ENCODE measurements around the gene LIN7C. TPM values are rescaled to one million over a fixed set of nuclear protein-coding genes. Genes with fewer than 3 reads are reported as not detected.
A peak's percentile ranks its signal among the peaks of the same experiment; 100 is the strongest.

The LIN7C gene
- polyA plus RNA-seq, 1 experiment, result 22.8 TPM

DNA sequence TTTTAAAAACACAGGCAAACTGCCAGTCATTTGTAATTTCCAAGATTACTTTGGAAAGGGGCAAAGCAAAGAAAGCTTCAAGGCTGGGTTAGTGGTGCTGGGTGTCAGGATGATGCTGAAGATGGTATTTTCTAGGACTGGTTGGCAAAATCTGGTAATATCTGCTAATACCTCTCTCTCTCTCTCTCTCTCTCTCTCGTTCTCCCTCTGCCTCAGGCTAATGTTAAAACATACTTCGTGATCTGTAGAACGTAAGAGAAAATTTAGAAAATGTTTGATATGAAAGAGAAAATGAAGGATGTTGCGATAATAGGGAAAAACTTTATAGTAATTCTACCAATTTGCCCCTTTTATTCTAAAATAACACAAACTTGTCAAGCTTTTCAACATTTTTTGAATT lies 24.6 kb downstream of the LIN7C start:
- TF ChIP-seq, protein P1, sequence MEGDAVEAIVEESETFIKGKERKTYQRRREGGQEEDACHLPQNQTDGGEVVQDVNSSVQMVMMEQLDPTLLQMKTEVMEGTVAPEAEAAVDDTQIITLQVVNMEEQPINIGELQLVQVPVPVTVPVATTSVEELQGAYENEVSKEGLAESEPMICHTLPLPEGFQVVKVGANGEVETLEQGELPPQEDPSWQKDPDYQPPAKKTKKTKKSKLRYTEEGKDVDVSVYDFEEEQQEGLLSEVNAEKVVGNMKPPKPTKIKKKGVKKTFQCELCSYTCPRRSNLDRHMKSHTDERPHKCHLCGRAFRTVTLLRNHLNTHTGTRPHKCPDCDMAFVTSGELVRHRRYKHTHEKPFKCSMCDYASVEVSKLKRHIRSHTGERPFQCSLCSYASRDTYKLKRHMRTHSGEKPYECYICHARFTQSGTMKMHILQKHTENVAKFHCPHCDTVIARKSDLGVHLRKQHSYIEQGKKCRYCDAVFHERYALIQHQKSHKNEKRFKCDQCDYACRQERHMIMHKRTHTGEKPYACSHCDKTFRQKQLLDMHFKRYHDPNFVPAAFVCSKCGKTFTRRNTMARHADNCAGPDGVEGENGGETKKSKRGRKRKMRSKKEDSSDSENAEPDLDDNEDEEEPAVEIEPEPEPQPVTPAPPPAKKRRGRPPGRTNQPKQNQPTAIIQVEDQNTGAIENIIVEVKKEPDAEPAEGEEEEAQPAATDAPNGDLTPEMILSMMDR (IDR thresholded peaks at IDR 0.05; ENCODE audit: low read depth, low read length), result no peak
- Histone ChIP-seq H3K9me3 (ENCODE audit: control insufficient read depth, insufficient read depth, low read length) (no peaks in the 10 kb centered on the region), H3K27ac (ENCODE audit: low read depth, low read length) (no peak overlapping the region), H3K27me3 (ENCODE audit: control insufficient read depth, insufficient read depth, low read length) (no peaks in the 10 kb centered on the region), H3K4me3 (ENCODE audit: low read depth, low read length) (no peak overlapping the region)
- DNase-seq (ENCODE audit: low read depth, low spot score), result no peak
- CTCF ChIA-PET, result interaction anchor here (0.6 to 9.6 kb wide), 7 partner anchors 16 to 358 kb away, joined by 3 to 305 read pairs (median 6); no protein-coding TSS in a partner anchor
- POLR2A ChIA-PET, result no interaction called here

DNA sequence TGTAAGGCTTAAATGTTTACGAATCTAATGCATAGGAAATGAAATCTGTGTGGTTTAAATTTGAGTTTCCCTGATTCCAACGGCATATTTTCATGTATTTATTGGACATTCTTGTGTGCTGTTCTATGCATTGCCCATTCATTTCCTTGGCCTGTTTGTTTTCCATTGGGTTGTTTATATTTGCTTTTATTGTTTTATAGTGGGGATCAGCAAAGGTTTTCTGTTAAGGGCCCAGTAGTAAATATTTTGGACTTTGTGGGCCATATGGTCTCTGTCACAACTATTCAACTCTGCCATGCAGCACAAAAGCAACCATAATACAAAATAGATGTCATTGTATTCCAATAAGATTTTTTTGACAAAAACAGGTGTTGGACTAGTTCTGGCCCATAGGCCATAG lies 28.7 kb downstream of the LIN7C start:
- ChIA-PET CTCF (interaction anchor here (1.6 to 3.3 kb wide), 3 partner anchors 7 to 294 kb away, joined by 9 to 25 read pairs (median 16); no protein-coding TSS in a partner anchor), POLR2A (no interaction called here)
- H3K27me3 ChIP-seq (ENCODE audit: control insufficient read depth, insufficient read depth, low read length), result no peaks in the 10 kb centered on the region
- no peak for DNase-seq (ENCODE audit: low read depth, low spot score)
- H3K27ac ChIP-seq (ENCODE audit: low read depth, low read length), result no peak overlapping the region
- no peak overlapping the region for H3K4me3 ChIP-seq (ENCODE audit: low read depth, low read length)
- TF ChIP-seq, protein P1 (IDR thresholded peaks at IDR 0.05; ENCODE audit: low read depth, low read length), result no peak
- H3K9me3 ChIP-seq (ENCODE audit: control insufficient read depth, insufficient read depth, low read length), result no peaks in the 10 kb centered on the region

DNA sequence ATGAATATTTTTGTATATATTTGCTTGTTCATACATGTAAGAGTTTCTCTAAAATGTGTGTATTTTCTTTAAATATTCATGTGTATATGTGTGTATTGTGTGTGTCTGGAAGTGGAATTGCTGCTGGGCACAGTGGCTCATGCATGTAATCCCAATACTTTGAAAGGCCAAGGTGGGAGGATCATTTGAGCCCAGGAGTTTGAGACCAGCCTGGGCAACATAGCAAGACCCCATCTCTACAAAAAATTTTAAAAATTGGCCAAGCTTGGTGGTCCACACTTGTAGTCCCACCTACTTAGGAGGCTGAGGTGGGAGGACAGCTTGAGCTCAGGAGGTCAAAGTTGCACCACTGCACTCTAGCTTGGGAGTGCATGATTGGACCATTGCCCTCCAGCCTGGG lies 29.3 kb downstream of the LIN7C start:
- no peak overlapping the region for H3K27ac ChIP-seq (ENCODE audit: low read depth, low read length)
- DNase-seq (ENCODE audit: low read depth, low spot score), result no peak
- no peak overlapping the region for H3K4me3 ChIP-seq (ENCODE audit: low read depth, low read length)
- H3K27me3 ChIP-seq (ENCODE audit: control insufficient read depth, insufficient read depth, low read length), result no peaks in the 10 kb centered on the region
- ChIA-PET POLR2A (no interaction called here), CTCF (interaction anchor here (0.6 to 3.3 kb wide), 3 partner anchors 8 to 752 kb away, joined by 4 to 25 read pairs (median 16); no protein-coding TSS in a partner anchor)
- TF ChIP-seq, protein P1 (IDR thresholded peaks at IDR 0.05; ENCODE audit: low read depth, low read length), result no peak
- no peaks in the 10 kb centered on the region for H3K9me3 ChIP-seq (ENCODE audit: control insufficient read depth, insufficient read depth, low read length)

DNA sequence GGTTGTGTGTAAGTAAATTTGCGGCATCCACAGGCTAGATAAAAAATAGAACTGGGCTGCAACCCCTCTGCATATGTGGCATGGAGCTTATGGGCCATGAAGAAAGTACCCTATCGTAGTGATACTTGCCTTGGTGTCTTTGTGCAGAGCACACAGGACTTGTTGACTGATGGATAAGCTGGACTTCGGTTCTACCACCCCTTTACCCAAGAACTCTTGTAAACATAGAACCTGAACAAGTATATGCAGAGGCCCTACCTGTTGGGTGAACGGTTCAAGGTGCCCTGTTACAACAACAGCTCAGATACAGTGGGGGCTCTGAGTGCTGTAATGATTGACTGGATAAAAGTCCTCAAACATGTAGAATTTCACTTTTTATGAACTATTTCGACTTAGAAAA lies 30.9 kb downstream of the LIN7C start:
- ChIA-PET POLR2A (no interaction called here), CTCF (interaction anchor here (0.8 to 3.3 kb wide), 5 partner anchors 9 to 317 kb away, joined by 3 to 25 read pairs (median 7); no protein-coding TSS in a partner anchor)
- H3K4me3 ChIP-seq (ENCODE audit: low read depth, low read length), result no peak overlapping the region
- no peaks in the 10 kb centered on the region for H3K27me3 ChIP-seq (ENCODE audit: control insufficient read depth, insufficient read depth, low read length)
- TF ChIP-seq, protein P1 (IDR thresholded peaks at IDR 0.05; ENCODE audit: low read depth, low read length), result no peak
- no peak for DNase-seq (ENCODE audit: low read depth, low spot score)
- H3K9me3 ChIP-seq (ENCODE audit: control insufficient read depth, insufficient read depth, low read length), result no peaks in the 10 kb centered on the region
- no peak overlapping the region for H3K27ac ChIP-seq (ENCODE audit: low read depth, low read length)

DNA sequence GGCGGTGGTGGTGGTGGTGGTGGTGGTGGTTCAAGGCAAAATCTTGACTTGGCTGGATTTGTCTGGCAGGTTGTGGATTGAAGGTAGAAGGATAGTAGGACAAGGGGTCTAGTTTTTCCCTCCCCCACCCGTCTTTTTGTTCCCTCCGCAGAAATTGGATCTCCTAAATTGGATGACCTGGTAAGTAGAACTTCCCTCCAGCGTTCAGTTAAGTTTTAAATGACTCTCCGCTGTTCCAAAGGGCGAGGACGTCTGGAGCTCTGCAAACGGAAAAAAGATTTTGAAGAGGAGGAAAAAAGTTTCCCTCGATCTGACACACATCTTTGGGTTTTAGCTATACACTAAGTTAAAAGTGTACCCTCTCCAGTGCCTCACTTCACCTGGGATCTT lies 33.6 kb downstream of the LIN7C start:
- Histone ChIP-seq H3K9me3 (ENCODE audit: control insufficient read depth, insufficient read depth, low read length) (no peaks in the 10 kb centered on the region), H3K4me3 (ENCODE audit: low read depth, low read length) (peak overlapping the region; percentile 45), H3K27ac (ENCODE audit: low read depth, low read length) (no peak overlapping the region), H3K27me3 (ENCODE audit: control insufficient read depth, insufficient read depth, low read length) (no peaks in the 10 kb centered on the region)
- ChIA-PET POLR2A (interaction anchor here (0.6 to 1.0 kb wide), 7 partner anchors 12 to 926 kb away, joined by 3 to 5 read pairs (median 4); no protein-coding TSS in a partner anchor), CTCF (interaction anchor here (0.6 to 2.6 kb wide), 10 partner anchors 9 to 292 kb away, joined by 3 to 13 read pairs (median 4); no protein-coding TSS in a partner anchor)
- TF ChIP-seq, protein P1 (IDR thresholded peaks at IDR 0.05; ENCODE audit: low read depth, low read length), result no peak
- no peak for DNase-seq (ENCODE audit: low read depth, low spot score)
